Activated naive CD8-positive, alpha-beta T cell treated with anti-CD3 and anti-CD28 coated beads, Interleukin-2, amount 10 ng/mL, durations not matched to agents 7 days and 5 days (primary cell): Measurements from ENCODE around the gene GDF2. TPM values are rescaled to one million over a fixed set of nuclear protein-coding genes. Genes with fewer than 3 reads are reported as not detected.

Experiments used
- ATAC-seq: fragments of 150-1000 bp; cut with Tn5 transposase; one replicate; pipeline ENCODE4 v1.10.0; 2021; ENCODE audit warnings: low read depth, moderate library complexity
- POLR2A ChIA-PET: fragments of 350-600 bp; sonication (Branson Sonifier 250); formaldehyde crosslinking; loops from one replicate; lab custom pipeline; 2021; ENCODE audit warnings: antibody characterized with exemption; lab: Charles Lee
- DNase-seq: peaks from one replicate; pipeline ENCODE4 v3.0.0; 2021
- H3K27ac Mint-ChIP-seq: one replicate; pipeline ENCODE4 v1.8.0; 2022; ENCODE audit warnings: mild to moderate bottlenecking, mixed read lengths
- H3K27me3 Mint-ChIP-seq: one replicate; pipeline ENCODE4 v1.8.0; 2022; ENCODE audit warnings: mild to moderate bottlenecking, moderate library complexity, mixed read lengths
- H3K36me3 Mint-ChIP-seq: one replicate; pipeline ENCODE4 v1.8.0; 2021; ENCODE audit warnings: mild to moderate bottlenecking, mixed read lengths
- H3K4me1 Mint-ChIP-seq: one replicate; pipeline ENCODE4 v1.8.0; 2021; ENCODE audit warnings: mixed read lengths
- H3K4me3 Mint-ChIP-seq: one replicate; pipeline ENCODE4 v1.8.0; 2022; ENCODE audit warnings: mild to moderate bottlenecking, moderate library complexity, mixed read lengths
- H3K9me3 Mint-ChIP-seq: one replicate; pipeline ENCODE4 v1.8.0; 2021; ENCODE audit warnings: mixed read lengths
- total RNA-seq, 2 experiments: library from RNA; stranded (reverse); gene quantifications; one replicate each; pipeline ENCODE4 v1.2.3, GENCODE V29; 2021

GDF2 gene
- total RNA-seq, 2 experiments from 2014 or later, result not detected

DNA sequence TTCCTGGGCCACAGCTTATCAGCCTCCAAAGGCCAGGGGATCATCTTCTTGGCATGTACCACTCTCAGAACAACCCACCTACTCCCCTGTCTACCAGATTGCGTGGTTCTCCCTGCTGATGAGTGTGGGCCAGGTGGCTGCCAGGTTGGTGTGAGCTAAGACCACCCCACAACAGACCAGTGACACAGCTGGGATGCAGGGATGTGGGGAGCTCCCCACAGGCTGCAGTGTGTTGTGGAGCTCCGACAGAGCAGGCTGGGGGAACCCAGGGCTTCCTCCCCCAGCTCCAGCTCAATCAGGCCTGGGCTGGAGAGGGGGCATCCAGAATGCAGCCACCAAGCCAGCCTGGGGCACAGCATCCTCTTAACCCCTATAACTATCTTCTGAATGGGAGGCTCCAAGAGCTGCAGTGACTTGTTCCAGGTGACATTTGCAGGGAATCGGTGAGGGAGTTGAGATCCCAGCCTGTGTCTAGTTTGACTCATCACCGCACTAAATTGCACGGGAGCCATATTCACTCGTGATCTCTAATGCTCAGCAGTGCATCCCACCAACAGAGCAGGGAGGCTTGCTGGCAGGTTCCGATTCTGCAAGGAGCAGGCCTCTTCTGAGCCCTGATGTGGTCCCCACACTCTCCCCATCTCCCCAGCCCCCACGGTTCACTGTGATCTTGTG lies 596 bp upstream of the GDF2 start:
- H3K27me3 Mint-ChIP-seq, result peaks cover 6% of the 10 kb centered on the region
- DNase-seq (no peak), ATAC-seq (no peak)
- H3K36me3 Mint-ChIP-seq, result no peaks in the 10 kb centered on the region
- H3K4me3 Mint-ChIP-seq, result no peak overlapping the region
- peaks cover 1% of the 10 kb centered on the region for H3K4me1 Mint-ChIP-seq
- POLR2A ChIA-PET, result no interaction called here
- no peaks in the 10 kb centered on the region for H3K9me3 Mint-ChIP-seq
- H3K27ac Mint-ChIP-seq, result no peak overlapping the region

DNA sequence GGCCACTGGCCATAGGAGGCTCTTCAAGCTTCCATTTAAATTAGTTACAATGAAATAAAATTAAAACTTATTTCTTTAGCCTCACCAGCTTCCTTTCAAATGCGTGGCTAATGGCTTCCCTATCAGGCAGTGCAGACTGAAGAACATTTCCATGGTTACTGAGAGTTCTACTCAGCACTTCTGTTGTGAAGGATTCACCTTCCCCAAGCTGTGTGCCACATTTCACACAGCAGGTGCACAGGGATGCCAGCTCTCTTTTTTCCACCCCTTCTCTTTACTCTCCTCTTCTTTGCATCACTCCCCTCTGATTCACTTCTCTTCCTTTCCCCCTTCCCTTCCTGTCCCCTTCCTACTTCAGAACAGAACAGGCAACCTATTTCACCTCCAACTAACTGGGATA lies 833 bp downstream of the GDF2 start:
- POLR2A ChIA-PET, result no interaction called here
- Mint-ChIP-seq H3K27me3 (peaks cover 6% of the 10 kb centered on the region), H3K36me3 (no peaks in the 10 kb centered on the region), H3K9me3 (peaks cover 4% of the 10 kb centered on the region), H3K27ac (no peak overlapping the region), H3K4me3 (no peak overlapping the region), H3K4me1 (peaks cover 1% of the 10 kb centered on the region)
- ATAC-seq, result no peak
- no peak for DNase-seq

DNA sequence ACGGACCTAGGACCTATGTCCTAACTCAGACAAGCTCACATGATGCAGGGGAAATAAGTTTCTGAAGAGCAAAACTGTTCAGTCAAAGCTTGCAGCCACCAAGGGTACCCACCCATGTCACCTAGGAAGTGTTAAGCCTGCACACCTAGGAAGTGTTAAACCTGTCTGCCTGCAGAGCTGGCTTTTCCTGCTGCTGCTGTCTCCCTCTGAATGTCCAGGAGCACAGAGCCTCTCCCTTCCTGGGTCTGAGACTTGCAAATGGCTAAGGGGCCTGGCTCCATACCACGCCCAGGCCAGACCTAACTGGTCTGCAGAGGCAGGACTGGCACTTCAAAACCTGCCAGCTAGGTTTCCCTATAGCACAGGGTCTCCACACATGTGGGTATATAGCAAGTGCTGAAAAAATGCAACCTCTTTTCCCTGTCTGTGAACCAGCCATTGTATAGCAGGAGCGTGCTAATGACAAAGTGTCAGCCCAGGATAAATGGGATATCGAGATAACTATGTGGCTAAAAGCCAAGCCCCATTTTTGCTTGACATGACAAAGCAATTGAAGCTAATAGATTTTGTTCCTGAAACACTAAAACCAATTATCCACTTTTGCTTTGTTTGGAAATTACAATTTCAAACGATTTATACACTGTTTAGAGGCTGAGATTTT lies 1.5 kb downstream of the GDF2 start:
- Mint-ChIP-seq H3K4me1 (peaks cover 1% of the 10 kb centered on the region), H3K4me3 (no peak overlapping the region), H3K27ac (no peak overlapping the region), H3K9me3 (peaks cover 9% of the 10 kb centered on the region), H3K27me3 (peaks cover 6% of the 10 kb centered on the region), H3K36me3 (no peaks in the 10 kb centered on the region)
- DNase-seq, result no peak
- POLR2A ChIA-PET, result no interaction called here
- ATAC-seq, result no peak

DNA sequence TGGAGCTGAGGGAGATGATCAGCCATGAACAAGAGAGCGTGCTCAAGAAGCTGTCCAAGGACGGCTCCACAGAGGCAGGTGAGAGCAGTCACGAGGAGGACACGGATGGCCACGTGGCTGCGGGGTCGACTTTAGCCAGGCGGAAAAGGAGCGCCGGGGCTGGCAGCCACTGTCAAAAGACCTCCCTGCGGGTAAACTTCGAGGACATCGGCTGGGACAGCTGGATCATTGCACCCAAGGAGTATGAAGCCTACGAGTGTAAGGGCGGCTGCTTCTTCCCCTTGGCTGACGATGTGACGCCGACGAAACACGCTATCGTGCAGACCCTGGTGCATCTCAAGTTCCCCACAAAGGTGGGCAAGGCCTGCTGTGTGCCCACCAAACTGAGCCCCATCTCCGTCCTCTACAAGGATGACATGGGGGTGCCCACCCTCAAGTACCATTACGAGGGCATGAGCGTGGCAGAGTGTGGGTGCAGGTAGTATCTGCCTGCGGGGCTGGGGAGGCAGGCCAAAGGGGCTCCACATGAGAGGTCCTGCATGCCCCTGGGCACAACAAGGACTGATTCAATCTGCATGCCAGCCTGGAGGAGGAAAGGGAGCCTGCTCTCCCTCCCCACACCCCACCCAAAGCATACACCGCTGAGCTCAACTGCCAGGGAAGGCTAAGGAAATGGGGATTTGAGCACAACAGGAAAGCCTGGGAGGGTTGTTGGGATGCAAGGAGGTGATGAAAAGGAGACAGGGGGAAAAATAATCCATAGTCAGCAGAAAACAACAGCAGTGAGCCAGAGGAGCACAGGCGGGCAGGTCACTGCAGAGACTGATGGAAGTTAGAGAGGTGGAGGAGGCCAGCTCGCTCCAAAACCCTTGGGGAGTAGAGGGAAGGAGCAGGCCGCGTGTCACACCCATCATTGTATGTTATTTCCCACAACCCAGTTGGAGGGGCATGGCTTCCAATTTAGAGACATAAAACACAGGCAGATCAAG lies 3.3 kb downstream of the GDF2 start:
- no peak overlapping the region for H3K27ac Mint-ChIP-seq
- DNase-seq (no peak), ATAC-seq (no peak)
- POLR2A ChIA-PET, result no interaction called here
- H3K27me3 Mint-ChIP-seq, result peaks cover 6% of the 10 kb centered on the region
- peaks cover 9% of the 10 kb centered on the region for H3K9me3 Mint-ChIP-seq
- H3K36me3 Mint-ChIP-seq, result no peaks in the 10 kb centered on the region
- no peak overlapping the region for H3K4me3 Mint-ChIP-seq
- H3K4me1 Mint-ChIP-seq, result peaks cover 1% of the 10 kb centered on the region

DNA sequence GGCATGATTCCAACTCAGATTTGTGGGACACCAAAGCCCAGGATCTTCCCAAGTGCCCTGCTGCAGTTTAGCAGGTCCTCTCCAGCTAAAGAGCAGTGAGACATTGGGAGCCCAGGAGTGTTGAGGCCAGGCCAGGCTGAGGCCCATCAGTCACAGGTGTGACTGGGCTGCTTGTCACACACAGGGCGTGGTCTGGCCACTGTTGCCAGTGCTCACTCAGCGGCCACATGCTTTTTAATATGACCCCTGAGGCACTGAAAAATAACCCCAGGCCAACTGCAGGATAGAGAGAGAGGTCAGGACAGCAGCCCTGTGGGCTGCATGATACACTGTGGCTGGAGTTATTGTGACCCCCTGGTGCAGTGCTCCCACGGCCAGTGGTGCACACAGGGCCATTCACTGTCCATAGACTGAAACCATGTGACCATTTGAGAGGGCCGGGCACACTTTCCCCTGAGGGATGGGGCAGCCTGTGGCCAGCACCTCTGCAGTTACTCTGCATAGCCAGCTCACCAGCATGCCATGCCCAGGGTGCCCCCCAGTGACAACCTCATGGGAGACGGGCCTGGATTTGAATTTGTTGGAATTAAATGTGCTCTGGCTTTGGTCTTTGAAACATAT lies 4.2 kb downstream of the GDF2 start:
- H3K9me3 Mint-ChIP-seq, result peaks cover 9% of the 10 kb centered on the region
- DNase-seq (peak; percentile 10), ATAC-seq (no peak)
- H3K4me3 Mint-ChIP-seq, result no peak overlapping the region
- H3K36me3 Mint-ChIP-seq, result no peaks in the 10 kb centered on the region
- H3K27ac Mint-ChIP-seq, result no peak overlapping the region
- H3K27me3 Mint-ChIP-seq, result peaks cover 2% of the 10 kb centered on the region
- H3K4me1 Mint-ChIP-seq, result peaks cover 1% of the 10 kb centered on the region
- POLR2A ChIA-PET, result no interaction called here

DNA sequence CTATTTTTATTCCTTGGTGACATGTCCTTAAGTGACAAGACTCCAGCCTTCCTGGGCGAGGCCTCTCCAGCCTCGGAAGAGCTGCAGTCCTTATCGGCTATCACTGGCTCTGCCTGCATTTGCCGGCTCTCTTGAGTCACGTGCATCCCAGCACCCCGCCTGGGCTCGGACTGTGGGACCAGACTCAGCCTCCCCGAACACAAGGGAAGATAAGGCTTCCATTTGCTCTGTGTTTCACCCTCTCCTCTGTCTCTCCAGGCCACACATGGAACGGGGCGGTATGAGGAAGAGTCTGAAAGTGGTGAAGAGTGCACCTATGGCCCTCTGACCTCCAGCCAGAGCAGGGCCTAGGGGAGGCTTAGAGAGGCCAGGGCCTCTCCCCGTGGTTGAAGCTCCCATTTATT lies 4.7 kb downstream of the GDF2 start:
- Mint-ChIP-seq H3K27ac (no peak overlapping the region), H3K27me3 (peaks cover 2% of the 10 kb centered on the region), H3K9me3 (peaks cover 9% of the 10 kb centered on the region), H3K4me1 (peaks cover 1% of the 10 kb centered on the region), H3K36me3 (no peaks in the 10 kb centered on the region), H3K4me3 (no peak overlapping the region)
- POLR2A ChIA-PET, result no interaction called here
- no peak for ATAC-seq
- no peak for DNase-seq

DNA sequence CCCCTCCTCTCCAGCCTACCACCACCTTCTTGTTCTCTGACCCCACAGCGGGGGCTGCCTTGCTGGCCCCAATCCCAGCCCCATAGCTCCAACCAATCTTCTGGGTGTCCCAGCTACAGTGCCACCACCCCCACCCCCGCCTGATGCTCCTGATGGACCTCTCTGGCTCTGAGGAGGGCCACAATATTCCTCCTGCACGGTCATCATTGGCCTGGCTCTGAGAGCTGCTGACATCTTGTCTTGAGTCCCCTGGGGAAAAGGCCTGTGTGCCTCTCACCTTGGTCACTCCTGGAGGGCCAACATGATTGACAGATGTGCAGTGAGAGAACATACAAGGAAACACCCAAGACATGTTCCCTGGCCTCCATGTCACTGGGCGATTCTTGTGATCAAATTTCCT lies 7.6 kb downstream of the GDF2 start:
- ATAC-seq (no peak), DNase-seq (no peak)
- POLR2A ChIA-PET, result no interaction called here
- no peak overlapping the region for H3K4me3 Mint-ChIP-seq
- H3K9me3 Mint-ChIP-seq, result peaks cover 9% of the 10 kb centered on the region
- H3K27me3 Mint-ChIP-seq, result no peaks in the 10 kb centered on the region
- no peak overlapping the region for H3K27ac Mint-ChIP-seq
- H3K4me1 Mint-ChIP-seq, result no peaks in the 10 kb centered on the region
- no peaks in the 10 kb centered on the region for H3K36me3 Mint-ChIP-seq

DNA sequence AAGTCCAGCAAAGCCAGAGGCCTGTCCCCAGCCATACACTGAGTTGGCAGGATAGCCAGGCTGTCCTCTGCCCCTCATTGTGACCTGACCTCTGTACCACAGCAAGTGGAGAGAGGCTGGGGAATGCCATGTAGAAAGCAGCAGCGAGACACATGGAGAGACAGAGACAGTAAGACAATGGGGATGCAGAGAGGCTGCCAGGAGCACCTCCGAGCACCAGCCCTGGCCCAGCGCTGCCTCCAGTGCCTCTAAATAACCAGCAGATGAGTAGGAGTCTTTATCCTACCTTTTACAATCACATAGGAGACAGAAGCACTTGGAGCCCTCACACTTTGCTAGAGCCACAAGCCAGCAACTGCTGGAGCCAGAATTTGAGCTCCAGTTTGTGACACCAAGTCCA lies 8.1 kb downstream of the GDF2 start:
- ATAC-seq, result no peak
- Mint-ChIP-seq H3K36me3 (no peaks in the 10 kb centered on the region), H3K4me3 (no peak overlapping the region), H3K27ac (no peak overlapping the region), H3K9me3 (peaks cover 9% of the 10 kb centered on the region), H3K27me3 (no peaks in the 10 kb centered on the region), H3K4me1 (no peaks in the 10 kb centered on the region)
- POLR2A ChIA-PET, result no interaction called here
- DNase-seq, result no peak

DNA sequence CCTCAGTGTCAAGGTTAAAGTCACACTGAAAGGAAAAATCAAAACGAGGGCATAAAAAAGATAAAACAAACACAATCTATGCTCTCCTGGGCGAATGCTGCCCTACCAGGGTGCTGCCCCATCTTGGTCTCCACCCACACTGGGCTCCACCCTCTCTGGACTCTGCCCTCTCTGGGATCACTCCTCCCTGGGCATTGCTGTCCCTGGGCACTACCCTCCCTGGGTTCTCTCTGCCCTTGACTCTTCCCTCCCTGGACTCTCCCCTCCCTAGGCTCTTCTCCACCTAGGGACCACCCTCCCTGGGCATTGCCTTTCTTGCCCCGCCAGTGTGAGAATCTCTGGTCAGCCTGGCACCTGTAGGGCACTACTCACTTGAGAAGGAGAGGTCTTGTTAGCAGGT lies 8.6 kb downstream of the GDF2 start:
- no peaks in the 10 kb centered on the region for H3K36me3 Mint-ChIP-seq
- H3K27ac Mint-ChIP-seq, result no peak overlapping the region
- no peaks in the 10 kb centered on the region for H3K27me3 Mint-ChIP-seq
- no peaks in the 10 kb centered on the region for H3K4me1 Mint-ChIP-seq
- ATAC-seq (no peak), DNase-seq (no peak)
- POLR2A ChIA-PET, result no interaction called here
- no peak overlapping the region for H3K4me3 Mint-ChIP-seq
- peaks cover 9% of the 10 kb centered on the region for H3K9me3 Mint-ChIP-seq

DNA sequence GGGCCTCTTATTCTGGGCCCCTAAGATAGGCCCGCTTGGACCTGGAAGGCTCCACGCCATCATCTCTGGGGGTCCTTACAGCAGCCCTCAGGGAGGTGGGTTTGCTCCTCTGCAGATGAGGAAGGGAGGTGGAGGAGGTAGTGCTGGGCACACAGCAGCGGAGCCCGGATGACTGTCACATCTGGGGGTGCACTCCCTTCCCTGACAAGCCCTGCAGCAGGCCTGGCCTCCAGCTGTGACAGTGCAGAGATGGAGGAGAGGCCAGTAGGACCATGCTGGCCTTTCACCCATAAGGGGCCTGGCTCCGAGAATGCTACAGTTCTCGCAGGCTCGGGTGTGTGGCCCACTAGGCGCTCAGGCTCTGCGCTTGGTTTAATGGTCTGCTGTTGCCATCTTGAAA lies 9.2 kb downstream of the GDF2 start:
- peak; percentile 17 for DNase-seq
- POLR2A ChIA-PET, result no interaction called here
- Mint-ChIP-seq H3K27me3 (no peaks in the 10 kb centered on the region), H3K4me1 (no peaks in the 10 kb centered on the region), H3K9me3 (peaks cover 9% of the 10 kb centered on the region), H3K27ac (no peak overlapping the region), H3K4me3 (no peak overlapping the region), H3K36me3 (no peaks in the 10 kb centered on the region)
- ATAC-seq, result no peak

DNA sequence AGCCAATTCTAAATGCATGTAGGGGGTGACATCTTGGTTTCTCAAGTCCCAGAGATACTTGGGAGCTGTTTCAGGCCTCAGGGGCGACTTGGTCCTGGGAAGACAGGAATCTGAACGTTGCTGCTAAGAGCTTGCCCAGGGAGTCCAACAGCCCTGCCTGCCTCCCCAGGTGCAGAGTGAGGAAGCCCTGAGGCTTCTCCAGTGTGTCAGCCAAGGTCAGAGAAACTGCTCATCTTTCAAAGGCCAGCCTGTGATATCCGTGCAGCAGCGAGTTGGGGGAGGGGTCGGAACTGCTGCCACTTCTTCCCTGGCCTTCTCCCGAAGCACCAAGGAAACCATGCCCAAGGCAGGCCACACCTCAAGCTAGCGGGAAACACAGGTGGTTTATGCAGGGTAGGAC lies 9.7 kb downstream of the GDF2 start:
- Mint-ChIP-seq H3K27ac (no peak overlapping the region), H3K27me3 (no peaks in the 10 kb centered on the region), H3K4me3 (no peak overlapping the region), H3K36me3 (no peaks in the 10 kb centered on the region), H3K4me1 (no peaks in the 10 kb centered on the region), H3K9me3 (peaks cover 9% of the 10 kb centered on the region)
- ATAC-seq, result no peak
- POLR2A ChIA-PET, result no interaction called here
- no peak for DNase-seq

DNA sequence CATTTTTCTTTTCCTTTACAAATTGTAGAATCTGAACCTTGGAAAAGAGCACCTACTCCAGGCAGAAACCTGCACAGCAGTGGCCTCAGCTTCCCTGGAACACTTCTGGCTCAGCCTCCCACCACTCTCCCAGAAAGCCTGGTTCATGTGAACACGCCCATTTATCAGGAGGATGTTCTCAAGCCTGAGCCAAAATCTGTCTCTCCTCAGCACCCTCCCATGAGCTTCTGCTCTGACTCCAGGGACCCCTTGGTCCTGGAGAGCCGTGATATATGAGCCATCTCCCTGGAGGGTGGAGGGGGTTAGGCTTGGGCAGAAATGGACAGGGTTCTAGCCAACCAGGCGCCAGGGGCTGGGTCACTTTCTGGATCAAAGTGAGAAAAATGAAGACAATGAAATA lies 10.1 kb downstream of the GDF2 start:
- no peak for ATAC-seq
- H3K27me3 Mint-ChIP-seq, result no peaks in the 10 kb centered on the region
- no peak for DNase-seq
- H3K4me3 Mint-ChIP-seq, result no peak overlapping the region
- no peak overlapping the region for H3K27ac Mint-ChIP-seq
- H3K9me3 Mint-ChIP-seq, result peaks cover 9% of the 10 kb centered on the region
- H3K36me3 Mint-ChIP-seq, result no peaks in the 10 kb centered on the region
- H3K4me1 Mint-ChIP-seq, result no peaks in the 10 kb centered on the region
- POLR2A ChIA-PET, result no interaction called here

DNA sequence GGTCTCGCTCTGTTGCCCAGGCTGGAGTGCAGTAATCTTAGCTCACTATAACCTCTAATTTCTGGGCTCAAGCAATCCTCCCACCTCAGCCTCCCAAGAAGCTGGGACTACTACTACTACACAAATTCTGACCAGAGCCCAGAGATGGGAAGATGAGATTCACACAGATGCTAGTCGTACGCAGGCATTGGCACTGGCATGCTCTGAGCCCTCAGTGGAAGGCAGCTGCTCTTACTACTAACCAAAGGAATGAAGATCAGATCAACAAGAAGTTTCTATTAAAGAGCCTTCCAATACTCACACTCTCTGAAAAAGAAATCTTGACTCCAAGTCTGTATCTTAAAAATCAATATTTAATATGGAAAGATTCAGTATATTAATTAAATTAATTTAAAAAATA lies 10.7 kb downstream of the GDF2 start:
- ATAC-seq, result no peak
- POLR2A ChIA-PET, result no interaction called here
- Mint-ChIP-seq H3K36me3 (no peaks in the 10 kb centered on the region), H3K27ac (no peak overlapping the region), H3K9me3 (peaks cover 6% of the 10 kb centered on the region), H3K27me3 (no peaks in the 10 kb centered on the region), H3K4me1 (no peaks in the 10 kb centered on the region), H3K4me3 (no peak overlapping the region)
- DNase-seq, result no peak
